NCI-H524 (cell line): ENCODE data around the gene KIAA1328.
"Not testable (repeated sequence)": the region's sequence is repeated elsewhere in the genome, so short reads cannot be mapped to it uniquely, and the experiment has no call there.

ENCODE experiments used
- DNase-seq, 2 experiments: peaks; one replicate each; lab custom pipeline; 2025; lab: John Stamatoyannopoulos, UW

KIAA1328 gene

GRCh38 chr18:36826556-36826955 lies 2.4 kb upstream of the KIAA1328 start:
- no peak for DNase-seq

- DNase-seq = peak; percentile 53 to 61
These were observed 734 bp upstream of the KIAA1328 start for GRCh38 chr18:36828157-36828629.

GRCh38 chr18:36829362-36830157 lies 633 bp downstream of the KIAA1328 start:
- DNase-seq = peak in 1 of 2 experiments; percentile 24

GRCh38 chr18:36830158-36830495 lies 1.2 kb downstream of the KIAA1328 start:
- no peak for DNase-seq

GRCh38 chr18:36831139-36831538 lies 2.2 kb downstream of the KIAA1328 start:
- no peak for DNase-seq

GRCh38 chr18:36833120-36833519 lies 4.2 kb downstream of the KIAA1328 start:
- DNase-seq = no peak

- DNase-seq = no peak
These were observed 7.0 kb downstream of the KIAA1328 start for GRCh38 chr18:36835927-36836326.

- no peak for DNase-seq
These were observed 10.9 kb downstream of the KIAA1328 start for GRCh38 chr18:36839835-36840234.

GRCh38 chr18:36843199-36843598 lies 14.3 kb downstream of the KIAA1328 start:
- DNase-seq = no peak

GRCh38 chr18:36843784-36844183 lies 14.9 kb downstream of the KIAA1328 start:
- DNase-seq = no peak

- no peak for DNase-seq
These were observed 19.7 kb downstream of the KIAA1328 start for GRCh38 chr18:36848609-36849008.

GRCh38 chr18:36849288-36850006 lies 20.5 kb downstream of the KIAA1328 start:
- no peak for DNase-seq

- no peak for DNase-seq
These were observed 21.7 kb downstream of the KIAA1328 start for GRCh38 chr18:36850527-36851201.

GRCh38 chr18:36851202-36851590 lies 22.3 kb downstream of the KIAA1328 start:
- DNase-seq = peak; percentile 17 to 64

GRCh38 chr18:36856815-36857214 lies 27.9 kb downstream of the KIAA1328 start:
- no peak for DNase-seq

GRCh38 chr18:36862182-36862581 lies 33.3 kb downstream of the KIAA1328 start:
- DNase-seq = no peak

- no peak for DNase-seq
These were observed 38.1 kb downstream of the KIAA1328 start for GRCh38 chr18:36867056-36867455.

- no peak for DNase-seq
These were observed 42.9 kb downstream of the KIAA1328 start for GRCh38 chr18:36871801-36872200.

- no peak for DNase-seq
These were observed 43.4 kb downstream of the KIAA1328 start for GRCh38 chr18:36872329-36872728.

GRCh38 chr18:36873826-36874225 lies 44.9 kb downstream of the KIAA1328 start:
- DNase-seq = not testable (repeated sequence)

GRCh38 chr18:36879796-36880195 lies 50.9 kb downstream of the KIAA1328 start:
- not testable (repeated sequence) for DNase-seq

GRCh38 chr18:36885981-36886380 lies 57.1 kb downstream of the KIAA1328 start:
- DNase-seq = no peak

GRCh38 chr18:36887114-36887513 lies 58.2 kb downstream of the KIAA1328 start:
- no peak for DNase-seq
